ENCODE results near the gene ESR1. TPM values are rescaled to one million over a fixed set of nuclear protein-coding genes. Genes with fewer than 3 reads are reported as not detected.

The ESR1 gene
- total and polyA plus RNA-seq, 2 experiments from 2014 or later: 1.6 to 5.1 TPM

- Histone ChIP-seq H3K27ac (peak overlapping the region; percentile 35), H3K9me3 (ENCODE audit: low read depth) (no peaks in the 10 kb centered on the region), H3K27me3 (no peaks in the 10 kb centered on the region), H3K4me3 (no peak overlapping the region), H3K4me1 (ENCODE audit: low read depth) (peaks cover 25% of the 10 kb centered on the region), H3K36me3 (no peaks in the 10 kb centered on the region)
- no peak for DNase-seq (ENCODE audit: low read depth in 1 of 2, low spot score in 1 of 2)
- no peak for TF ChIP-seq CTCF (IDR thresholded peaks at IDR 0.05; ENCODE audit: low read depth, low read length)
Measured at GRCh38 chr6:152048921-152049320, 241.4 kb downstream of the ESR1 start.

GRCh38 chr6:152049502-152049901 is 242.0 kb downstream of the ESR1 start:
- H3K27ac ChIP-seq: no peak overlapping the region
- no peak for TF ChIP-seq CTCF (IDR thresholded peaks at IDR 0.05; ENCODE audit: low read depth, low read length)
- H3K9me3 ChIP-seq (ENCODE audit: low read depth): no peaks in the 10 kb centered on the region
- peaks cover 25% of the 10 kb centered on the region for H3K4me1 ChIP-seq (ENCODE audit: low read depth)
- no peaks in the 10 kb centered on the region for H3K27me3 ChIP-seq
- no peak overlapping the region for H3K4me3 ChIP-seq
- H3K36me3 ChIP-seq: no peaks in the 10 kb centered on the region
- no peak for DNase-seq (ENCODE audit: low read depth in 1 of 2, low spot score in 1 of 2)

GRCh38 chr6:152050451-152051195 is 243.1 kb downstream of the ESR1 start:
- Histone ChIP-seq H3K4me1 (ENCODE audit: low read depth) (peaks cover 25% of the 10 kb centered on the region), H3K27ac (no peak overlapping the region), H3K27me3 (no peaks in the 10 kb centered on the region), H3K9me3 (ENCODE audit: low read depth) (no peaks in the 10 kb centered on the region), H3K36me3 (no peaks in the 10 kb centered on the region), H3K4me3 (no peak overlapping the region)
- DNase-seq (ENCODE audit: low read depth in 1 of 2, low spot score in 1 of 2): no peak
- no peak for TF ChIP-seq CTCF (IDR thresholded peaks at IDR 0.05; ENCODE audit: low read depth, low read length)

- DNase-seq (ENCODE audit: low read depth in 1 of 2, low spot score in 1 of 2): no peak
- Histone ChIP-seq H3K9me3 (ENCODE audit: low read depth) (no peaks in the 10 kb centered on the region), H3K27ac (no peak overlapping the region), H3K27me3 (no peaks in the 10 kb centered on the region), H3K4me1 (ENCODE audit: low read depth) (peaks cover 17% of the 10 kb centered on the region), H3K36me3 (no peaks in the 10 kb centered on the region), H3K4me3 (no peak overlapping the region)
- no peak for TF ChIP-seq CTCF (IDR thresholded peaks at IDR 0.05; ENCODE audit: low read depth, low read length)
Measured at GRCh38 chr6:152052061-152052460, 244.6 kb downstream of the ESR1 start.

GRCh38 chr6:152053332-152053731 is 245.8 kb downstream of the ESR1 start:
- Histone ChIP-seq H3K36me3 (no peaks in the 10 kb centered on the region), H3K4me1 (ENCODE audit: low read depth) (peaks cover 13% of the 10 kb centered on the region), H3K27ac (no peak overlapping the region), H3K27me3 (no peaks in the 10 kb centered on the region), H3K9me3 (ENCODE audit: low read depth) (no peaks in the 10 kb centered on the region), H3K4me3 (no peak overlapping the region)
- no peak for DNase-seq (ENCODE audit: low read depth in 1 of 2, low spot score in 1 of 2)
- TF ChIP-seq CTCF (IDR thresholded peaks at IDR 0.05; ENCODE audit: low read depth, low read length): no peak
